ENCODE data around the gene SCO1. TPM values are rescaled to one million over a fixed set of nuclear protein-coding genes. Genes with fewer than 3 reads are reported as not detected.

Gene SCO1
- total RNA-seq, 1 donor from 2014 or later = 21.2 TPM

GRCh38 chr17:10657879-10658278, 39.5 kb downstream of the SCO1 start:
- DNase-seq (ENCODE audit: extremely low read depth, low read depth, low spot score) = no peak

GRCh38 chr17:10657148-10657547, 40.2 kb downstream of the SCO1 start, which contains the start of gene MYH3:
Gene MYH3, minus strand, starts transcription at chr17:10657309. Its CDS starts 2,245 bp downstream, at chr17:10655064.
- DNase-seq (ENCODE audit: extremely low read depth, low read depth, low spot score) = no peak

DNA sequence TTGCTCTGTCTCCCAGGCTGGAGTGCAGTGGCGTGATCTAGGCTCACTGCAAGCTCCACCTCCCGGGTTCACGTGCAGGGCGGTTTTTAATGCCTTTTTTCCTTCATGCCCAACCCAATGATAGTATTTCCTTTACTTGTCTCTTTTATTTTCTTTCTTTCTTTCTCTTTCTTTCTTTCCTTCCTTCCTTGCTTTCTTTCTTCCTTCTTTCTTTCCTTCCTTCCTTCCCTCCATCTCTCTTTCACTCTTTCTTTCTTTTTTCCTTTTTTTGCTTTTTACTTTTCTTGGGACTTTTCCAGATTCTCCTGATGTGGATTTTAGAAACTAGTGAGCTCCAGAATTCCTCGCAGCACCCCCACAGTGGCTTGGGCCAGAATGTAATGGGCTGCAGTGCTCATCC, 43.3 kb downstream of the SCO1 start:
- no peak for DNase-seq (ENCODE audit: extremely low read depth, low read depth, low spot score)

GRCh38 chr17:10652984-10653659, 44.2 kb downstream of the SCO1 start:
- no peak for DNase-seq (ENCODE audit: extremely low read depth, low read depth, low spot score)

GRCh38 chr17:10651927-10652326, 45.4 kb downstream of the SCO1 start:
- DNase-seq (ENCODE audit: extremely low read depth, low read depth, low spot score) = no peak

- DNase-seq (ENCODE audit: extremely low read depth, low read depth, low spot score) = no peak
Observed at GRCh38 chr17:10649602-10650001, 47.7 kb downstream of the SCO1 start.

- DNase-seq (ENCODE audit: extremely low read depth, low read depth, low spot score) = no peak
Observed at GRCh38 chr17:10648956-10649355, 48.4 kb downstream of the SCO1 start.

- DNase-seq (ENCODE audit: extremely low read depth, low read depth, low spot score) = no peak
Observed at GRCh38 chr17:10648381-10648780, 49.0 kb downstream of the SCO1 start.

GRCh38 chr17:10646392-10646990, 50.8 kb downstream of the SCO1 start:
- peak; percentile 18 for DNase-seq (ENCODE audit: extremely low read depth, low read depth, low spot score)

- DNase-seq (ENCODE audit: extremely low read depth, low read depth, low spot score) = no peak
Observed at GRCh38 chr17:10640475-10640874, 56.9 kb downstream of the SCO1 start.

DNA sequence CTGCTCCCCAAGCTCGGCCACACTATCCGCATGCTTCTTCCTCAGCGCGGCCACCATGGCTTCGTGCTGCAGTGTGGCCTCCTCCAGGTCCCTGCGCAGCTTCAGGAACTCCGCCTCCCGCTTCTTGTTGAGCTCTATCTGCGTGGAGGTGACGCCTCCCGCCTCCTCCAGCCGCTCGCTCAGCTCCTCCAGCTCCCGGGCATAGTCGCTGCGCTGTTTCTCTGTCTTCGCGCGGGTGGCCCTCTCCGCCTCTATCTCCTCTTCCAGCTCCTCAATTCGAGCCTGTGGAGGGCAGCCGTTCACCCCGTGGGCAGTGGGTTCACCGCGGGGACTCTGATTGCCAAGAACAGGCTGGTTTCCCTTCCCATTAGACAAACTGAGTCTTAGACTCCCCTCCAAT, 59.2 kb downstream of the SCO1 start:
- no peak for DNase-seq (ENCODE audit: extremely low read depth, low read depth, low spot score)

GRCh38 chr17:10635290-10635689, 62.0 kb downstream of the SCO1 start:
- DNase-seq (ENCODE audit: extremely low read depth, low read depth, low spot score) = no peak

DNA sequence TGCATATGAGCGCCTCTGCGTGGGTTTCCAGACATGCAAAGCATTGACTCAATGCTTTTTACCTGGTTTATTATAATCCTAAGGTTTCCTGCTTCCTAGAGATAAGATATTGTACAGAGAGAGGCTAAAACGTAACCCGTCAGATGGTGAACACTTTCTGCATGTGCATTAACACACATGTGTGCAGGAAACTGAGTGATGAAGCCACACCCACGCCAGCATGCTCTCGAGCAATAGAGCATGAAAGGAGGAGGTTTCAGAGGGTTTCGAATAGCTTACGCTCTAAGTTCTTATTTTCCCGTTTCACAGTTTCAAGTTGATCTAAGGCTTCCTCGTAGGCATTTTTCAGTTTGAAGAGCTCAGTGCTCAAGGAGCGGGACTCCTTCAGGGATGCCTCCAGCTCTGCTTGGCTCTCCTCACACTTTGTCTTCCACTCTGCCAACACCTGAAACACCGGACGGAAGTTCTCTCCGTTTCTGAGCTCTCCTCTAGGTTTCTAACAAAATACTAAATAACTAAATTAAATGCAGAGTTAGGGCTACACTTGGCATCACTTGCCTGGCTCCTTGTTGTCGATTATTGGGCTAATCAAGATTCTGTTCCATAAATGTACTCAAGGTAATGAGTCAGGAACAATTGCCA, 63.5 kb downstream of the SCO1 start:
- no peak for DNase-seq (ENCODE audit: extremely low read depth, low read depth, low spot score)

DNA sequence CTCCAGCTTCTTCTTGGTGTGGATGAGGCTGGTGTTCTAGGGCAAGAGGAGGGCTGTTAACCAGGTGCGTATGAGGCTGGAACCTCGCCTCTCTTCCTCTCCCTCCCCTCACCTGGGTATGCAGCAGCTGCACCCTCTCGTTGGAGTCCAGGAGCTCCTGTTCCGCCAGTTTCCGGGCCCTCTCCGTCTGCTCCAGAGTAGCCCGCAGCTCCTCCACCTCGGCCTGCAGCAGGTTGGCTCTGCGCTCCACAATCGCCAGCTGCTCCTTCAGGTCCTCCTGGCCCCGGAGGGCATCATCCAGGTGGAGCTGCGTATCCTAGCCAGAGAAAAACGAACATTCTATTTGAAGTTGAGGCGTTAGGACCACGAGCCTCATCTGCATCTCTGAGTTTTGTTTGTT, 65.6 kb downstream of the SCO1 start:
- DNase-seq (ENCODE audit: extremely low read depth, low read depth, low spot score) = no peak

GRCh38 chr17:10631048-10631700, 66.2 kb downstream of the SCO1 start:
- no peak for DNase-seq (ENCODE audit: extremely low read depth, low read depth, low spot score)

GRCh38 chr17:10629706-10630105, 67.6 kb downstream of the SCO1 start:
- no peak for DNase-seq (ENCODE audit: extremely low read depth, low read depth, low spot score)

DNA sequence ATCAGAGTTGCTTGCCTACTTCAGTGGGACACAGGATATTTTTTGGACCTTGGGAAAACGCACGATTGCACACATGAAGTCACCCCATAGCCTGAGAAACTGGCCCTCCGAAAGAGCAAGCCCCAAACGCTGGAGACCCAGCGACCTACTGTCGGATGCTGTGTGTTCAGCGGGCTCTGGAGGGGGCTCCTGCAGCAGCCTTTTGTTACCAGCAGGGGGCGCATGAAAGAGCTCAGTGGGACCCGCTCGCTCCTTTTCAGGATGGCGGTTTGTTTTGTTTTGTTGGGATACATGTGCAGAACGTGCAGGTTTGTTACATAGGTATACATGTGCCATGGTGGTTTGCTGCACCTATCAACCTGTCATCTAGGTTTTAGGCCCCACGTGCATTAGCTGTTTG, 68.6 kb downstream of the SCO1 start:
- DNase-seq (ENCODE audit: extremely low read depth, low read depth, low spot score) = no peak

GRCh38 chr17:10626390-10626789, 70.9 kb downstream of the SCO1 start:
- DNase-seq (ENCODE audit: extremely low read depth, low read depth, low spot score) = no peak

DNA sequence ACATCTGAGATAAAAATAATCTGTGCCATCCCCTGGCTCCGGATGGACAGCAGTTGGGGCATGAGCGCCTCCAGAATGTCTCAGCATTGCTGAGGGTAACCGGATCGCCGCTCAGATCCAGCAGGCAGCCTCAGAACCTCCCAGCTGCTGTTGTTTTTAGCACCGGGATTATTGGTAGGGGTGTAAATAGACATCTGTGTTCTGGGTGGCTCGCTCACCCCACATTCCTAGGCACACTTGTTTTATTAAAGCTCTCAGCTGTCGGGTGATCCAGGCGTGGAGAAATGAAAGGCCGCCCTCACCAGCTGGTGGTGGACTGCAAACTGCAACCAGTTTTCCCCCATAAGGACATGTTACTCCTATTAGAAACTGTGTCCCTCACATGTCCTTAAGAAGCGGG, 72.4 kb downstream of the SCO1 start:
- DNase-seq (ENCODE audit: extremely low read depth, low read depth, low spot score) = no peak

DNA sequence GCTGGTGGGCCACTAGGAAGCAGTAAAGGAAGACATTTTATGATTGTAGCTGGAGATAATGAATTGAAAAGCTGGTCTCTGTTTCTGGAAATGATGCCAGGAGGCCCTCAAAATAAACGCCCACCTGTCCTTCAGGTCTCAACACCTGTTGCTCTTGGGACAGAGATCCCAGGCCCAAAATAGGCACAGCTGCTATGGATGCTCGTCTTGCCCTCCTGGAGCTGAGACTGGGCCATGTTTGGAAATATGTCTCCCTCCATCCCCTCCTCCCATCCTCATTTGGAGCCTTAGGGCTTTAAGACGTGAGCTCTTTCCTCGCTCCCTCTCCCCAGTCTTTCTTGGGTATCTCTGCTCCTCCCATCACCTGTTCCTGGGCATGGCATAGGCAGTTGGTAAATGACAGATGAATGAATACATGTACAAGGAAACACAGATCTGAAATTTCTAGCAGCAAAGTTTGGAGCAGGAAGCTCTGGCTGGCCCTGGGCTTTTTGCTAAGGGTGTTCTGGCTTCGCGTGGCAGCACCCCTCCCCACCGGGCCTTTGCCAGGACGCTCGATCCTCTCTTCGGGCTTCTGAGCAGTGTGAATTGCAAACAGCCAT, 73.5 kb downstream of the SCO1 start:
- DNase-seq (ENCODE audit: extremely low read depth, low read depth, low spot score) = no peak

Measured in glomerular endothelial cell (primary cell).